HEK293 (cell line): ENCODE data around the gene ZNF280B.

ENCODE experiments used
- MEIS1 ChIP-seq: sonication (generic); formaldehyde crosslinking; IDR thresholded peaks from 2 replicates; pipeline ENCODE4 v1.8.1; 2022; ENCODE audit warnings: missing genetic modification reagents, mild to moderate bottlenecking, borderline replicate concordance
- TF ChIP-seq, protein P1 (sequence below): fragments of 450-650 bp; formaldehyde crosslinking; IDR thresholded peaks from 2 replicates; pipeline ENCODE4 v1.5.1; 2016; ENCODE audit warnings: missing biosample characterization, missing genetic modification characterization
- TF ChIP-seq, protein P2 (sequence below): fragments of 450-650 bp; formaldehyde crosslinking; IDR thresholded peaks from 2 replicates; pipeline ENCODE4 v1.5.1; 2016; ENCODE audit warnings: missing biosample characterization, missing genetic modification characterization, low read depth
- TF ChIP-seq, protein P3 (sequence below): fragments of 450-650 bp; formaldehyde crosslinking; IDR thresholded peaks from 2 replicates; pipeline ENCODE4 v1.5.0; 2017; ENCODE audit warnings: missing biosample characterization, missing genetic modification characterization, borderline replicate concordance
- TF ChIP-seq, protein P4 (sequence below): fragments of 450-650 bp; formaldehyde crosslinking; IDR thresholded peaks from 2 replicates; pipeline ENCODE4 v1.5.1; 2016; ENCODE audit warnings: missing biosample characterization, missing genetic modification characterization, borderline replicate concordance

DNA sequence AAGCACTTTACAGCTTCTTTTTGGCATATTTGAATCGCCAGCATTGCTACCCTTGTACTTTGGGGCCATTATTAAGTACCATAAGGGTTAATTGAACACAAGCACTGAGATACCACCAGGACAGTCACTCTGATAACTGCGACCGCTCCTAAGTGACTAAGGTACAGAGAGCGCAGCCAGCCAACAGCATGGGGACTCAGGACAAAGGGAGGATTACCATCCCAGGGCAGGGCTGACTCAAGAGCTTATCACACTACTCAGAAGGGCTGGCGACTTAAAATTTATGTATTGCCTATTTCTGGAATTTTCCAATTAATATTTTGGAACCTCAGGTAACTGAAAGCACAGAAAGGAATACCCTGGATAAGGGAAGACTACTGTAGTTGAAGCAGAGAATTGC is 11.0 kb upstream of the ZNF280B start:
- TF ChIP-seq, protein P1, sequence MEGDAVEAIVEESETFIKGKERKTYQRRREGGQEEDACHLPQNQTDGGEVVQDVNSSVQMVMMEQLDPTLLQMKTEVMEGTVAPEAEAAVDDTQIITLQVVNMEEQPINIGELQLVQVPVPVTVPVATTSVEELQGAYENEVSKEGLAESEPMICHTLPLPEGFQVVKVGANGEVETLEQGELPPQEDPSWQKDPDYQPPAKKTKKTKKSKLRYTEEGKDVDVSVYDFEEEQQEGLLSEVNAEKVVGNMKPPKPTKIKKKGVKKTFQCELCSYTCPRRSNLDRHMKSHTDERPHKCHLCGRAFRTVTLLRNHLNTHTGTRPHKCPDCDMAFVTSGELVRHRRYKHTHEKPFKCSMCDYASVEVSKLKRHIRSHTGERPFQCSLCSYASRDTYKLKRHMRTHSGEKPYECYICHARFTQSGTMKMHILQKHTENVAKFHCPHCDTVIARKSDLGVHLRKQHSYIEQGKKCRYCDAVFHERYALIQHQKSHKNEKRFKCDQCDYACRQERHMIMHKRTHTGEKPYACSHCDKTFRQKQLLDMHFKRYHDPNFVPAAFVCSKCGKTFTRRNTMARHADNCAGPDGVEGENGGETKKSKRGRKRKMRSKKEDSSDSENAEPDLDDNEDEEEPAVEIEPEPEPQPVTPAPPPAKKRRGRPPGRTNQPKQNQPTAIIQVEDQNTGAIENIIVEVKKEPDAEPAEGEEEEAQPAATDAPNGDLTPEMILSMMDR (tag by site-specific recombination), result no peak
- TF ChIP-seq, protein P2, sequence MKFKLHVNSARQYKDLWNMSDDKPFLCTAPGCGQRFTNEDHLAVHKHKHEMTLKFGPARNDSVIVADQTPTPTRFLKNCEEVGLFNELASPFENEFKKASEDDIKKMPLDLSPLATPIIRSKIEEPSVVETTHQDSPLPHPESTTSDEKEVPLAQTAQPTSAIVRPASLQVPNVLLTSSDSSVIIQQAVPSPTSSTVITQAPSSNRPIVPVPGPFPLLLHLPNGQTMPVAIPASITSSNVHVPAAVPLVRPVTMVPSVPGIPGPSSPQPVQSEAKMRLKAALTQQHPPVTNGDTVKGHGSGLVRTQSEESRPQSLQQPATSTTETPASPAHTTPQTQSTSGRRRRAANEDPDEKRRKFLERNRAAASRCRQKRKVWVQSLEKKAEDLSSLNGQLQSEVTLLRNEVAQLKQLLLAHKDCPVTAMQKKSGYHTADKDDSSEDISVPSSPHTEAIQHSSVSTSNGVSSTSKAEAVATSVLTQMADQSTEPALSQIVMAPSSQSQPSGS, result no peak
- TF ChIP-seq, protein P3, sequence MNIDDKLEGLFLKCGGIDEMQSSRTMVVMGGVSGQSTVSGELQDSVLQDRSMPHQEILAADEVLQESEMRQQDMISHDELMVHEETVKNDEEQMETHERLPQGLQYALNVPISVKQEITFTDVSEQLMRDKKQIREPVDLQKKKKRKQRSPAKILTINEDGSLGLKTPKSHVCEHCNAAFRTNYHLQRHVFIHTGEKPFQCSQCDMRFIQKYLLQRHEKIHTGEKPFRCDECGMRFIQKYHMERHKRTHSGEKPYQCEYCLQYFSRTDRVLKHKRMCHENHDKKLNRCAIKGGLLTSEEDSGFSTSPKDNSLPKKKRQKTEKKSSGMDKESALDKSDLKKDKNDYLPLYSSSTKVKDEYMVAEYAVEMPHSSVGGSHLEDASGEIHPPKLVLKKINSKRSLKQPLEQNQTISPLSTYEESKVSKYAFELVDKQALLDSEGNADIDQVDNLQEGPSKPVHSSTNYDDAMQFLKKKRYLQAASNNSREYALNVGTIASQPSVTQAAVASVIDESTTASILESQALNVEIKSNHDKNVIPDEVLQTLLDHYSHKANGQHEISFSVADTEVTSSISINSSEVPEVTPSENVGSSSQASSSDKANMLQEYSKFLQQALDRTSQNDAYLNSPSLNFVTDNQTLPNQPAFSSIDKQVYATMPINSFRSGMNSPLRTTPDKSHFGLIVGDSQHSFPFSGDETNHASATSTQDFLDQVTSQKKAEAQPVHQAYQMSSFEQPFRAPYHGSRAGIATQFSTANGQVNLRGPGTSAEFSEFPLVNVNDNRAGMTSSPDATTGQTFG, result no peak
- TF ChIP-seq, protein P4, sequence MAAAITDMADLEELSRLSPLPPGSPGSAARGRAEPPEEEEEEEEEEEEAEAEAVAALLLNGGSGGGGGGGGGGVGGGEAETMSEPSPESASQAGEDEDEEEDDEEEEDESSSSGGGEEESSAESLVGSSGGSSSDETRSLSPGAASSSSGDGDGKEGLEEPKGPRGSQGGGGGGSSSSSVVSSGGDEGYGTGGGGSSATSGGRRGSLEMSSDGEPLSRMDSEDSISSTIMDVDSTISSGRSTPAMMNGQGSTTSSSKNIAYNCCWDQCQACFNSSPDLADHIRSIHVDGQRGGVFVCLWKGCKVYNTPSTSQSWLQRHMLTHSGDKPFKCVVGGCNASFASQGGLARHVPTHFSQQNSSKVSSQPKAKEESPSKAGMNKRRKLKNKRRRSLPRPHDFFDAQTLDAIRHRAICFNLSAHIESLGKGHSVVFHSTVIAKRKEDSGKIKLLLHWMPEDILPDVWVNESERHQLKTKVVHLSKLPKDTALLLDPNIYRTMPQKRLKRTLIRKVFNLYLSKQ (tag by site-specific recombination), result no peak
- no peak for TF ChIP-seq MEIS1 (CRISPR knock-in tag)
